K562 (cell line): Measurements from ENCODE around the gene MED28. TPM values are rescaled to one million over a fixed set of nuclear protein-coding genes. Genes with fewer than 3 reads are reported as not detected.

Source experiments
- RBBP5 ChIP-seq: fragments of 200-600 bp; sonication (generic); IDR thresholded peaks from 2 replicates; pipeline ENCODE4 v1.6.1; 2012; ENCODE audit warnings: borderline replicate concordance, mild to moderate bottlenecking, low read length, control low read depth, inconsistent platforms; ENCODE audit not compliant: insufficient read depth, poor library complexity, severe bottlenecking
- polyA plus RNA-seq, 8 experiments: library from polyadenylated mRNA; depleted of rRNA in 4 of 8; stranded (reverse) in 5 of 8; unstranded in 3 of 8; fragments of >200 nt; fragmentation: Nextera tagmentation in 2 of 8; fragmentation: Illumina TruSeq in 1 of 8; extraction: Ambion mirVana in 2 of 8; extraction: Trizol in 1 of 8; gene quantifications; 2 replicates each; pipeline versions ENCODE4 v1.2.1 to v1.2.3, GENCODE V29; 2011 to 2014; ENCODE audit warnings: inconsistent platforms in 1 of 8, missing spikeins in 1 of 8
- total RNA-seq, 7 experiments: library from RNA; depleted of rRNA in 6 of 7; stranded (reverse); fragments of >200 nt in 6 of 7; fragmentation: Illumina TruSeq in 2 of 7; extraction: Trizol in 2 of 7; gene quantifications; 2 replicates each; pipeline versions ENCODE4 v1.2.1 to v1.2.3, GENCODE V29; 2011 to 2021; ENCODE audit warnings: low replicate concordance in 1 of 7
- TF ChIP-seq, protein P1 (sequence below): fragments of 250-450 bp; sonication (Bioruptor Pico); IDR thresholded peaks from 2 replicates; pipeline ENCODE4 v1.4.0; 2020

The MED28 gene
- total and polyA plus RNA-seq, 9 of the 15 experiments (the other 6 are each of a cell fraction or from before 2014, with no cell fraction given), result 15.5 to 93.8 (median 50.5) TPM

- TF ChIP-seq, protein P1, sequence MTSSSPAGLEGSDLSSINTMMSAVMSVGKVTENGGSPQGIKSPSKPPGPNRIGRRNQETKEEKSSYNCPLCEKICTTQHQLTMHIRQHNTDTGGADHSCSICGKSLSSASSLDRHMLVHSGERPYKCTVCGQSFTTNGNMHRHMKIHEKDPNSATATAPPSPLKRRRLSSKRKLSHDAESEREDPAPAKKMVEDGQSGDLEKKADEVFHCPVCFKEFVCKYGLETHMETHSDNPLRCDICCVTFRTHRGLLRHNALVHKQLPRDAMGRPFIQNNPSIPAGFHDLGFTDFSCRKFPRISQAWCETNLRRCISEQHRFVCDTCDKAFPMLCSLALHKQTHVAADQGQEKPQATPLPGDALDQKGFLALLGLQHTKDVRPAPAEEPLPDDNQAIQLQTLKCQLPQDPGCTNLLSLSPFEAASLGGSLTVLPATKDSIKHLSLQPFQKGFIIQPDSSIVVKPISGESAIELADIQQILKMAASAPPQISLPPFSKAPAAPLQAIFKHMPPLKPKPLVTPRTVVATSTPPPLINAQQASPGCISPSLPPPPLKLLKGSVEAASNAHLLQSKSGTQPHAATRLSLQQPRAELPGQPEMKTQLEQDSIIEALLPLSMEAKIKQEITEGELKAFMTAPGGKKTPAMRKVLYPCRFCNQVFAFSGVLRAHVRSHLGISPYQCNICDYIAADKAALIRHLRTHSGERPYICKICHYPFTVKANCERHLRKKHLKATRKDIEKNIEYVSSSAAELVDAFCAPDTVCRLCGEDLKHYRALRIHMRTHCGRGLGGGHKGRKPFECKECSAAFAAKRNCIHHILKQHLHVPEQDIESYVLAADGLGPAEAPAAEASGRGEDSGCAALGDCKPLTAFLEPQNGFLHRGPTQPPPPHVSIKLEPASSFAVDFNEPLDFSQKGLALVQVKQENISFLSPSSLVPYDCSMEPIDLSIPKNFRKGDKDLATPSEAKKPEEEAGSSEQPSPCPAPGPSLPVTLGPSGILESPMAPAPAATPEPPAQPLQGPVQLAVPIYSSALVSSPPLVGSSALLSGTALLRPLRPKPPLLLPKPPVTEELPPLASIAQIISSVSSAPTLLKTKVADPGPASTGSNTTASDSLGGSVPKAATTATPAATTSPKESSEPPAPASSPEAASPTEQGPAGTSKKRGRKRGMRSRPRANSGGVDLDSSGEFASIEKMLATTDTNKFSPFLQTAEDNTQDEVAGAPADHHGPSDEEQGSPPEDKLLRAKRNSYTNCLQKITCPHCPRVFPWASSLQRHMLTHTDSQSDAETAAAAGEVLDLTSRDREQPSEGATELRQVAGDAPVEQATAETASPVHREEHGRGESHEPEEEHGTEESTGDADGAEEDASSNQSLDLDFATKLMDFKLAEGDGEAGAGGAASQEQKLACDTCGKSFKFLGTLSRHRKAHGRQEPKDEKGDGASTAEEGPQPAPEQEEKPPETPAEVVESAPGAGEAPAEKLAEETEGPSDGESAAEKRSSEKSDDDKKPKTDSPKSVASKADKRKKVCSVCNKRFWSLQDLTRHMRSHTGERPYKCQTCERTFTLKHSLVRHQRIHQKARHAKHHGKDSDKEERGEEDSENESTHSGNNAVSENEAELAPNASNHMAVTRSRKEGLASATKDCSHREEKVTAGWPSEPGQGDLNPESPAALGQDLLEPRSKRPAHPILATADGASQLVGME (CRISPR knock-in tag), result no peak
- TF ChIP-seq RBBP5, result no peak
- TF ChIP-seq, all 486 proteins: peak for 112
Observed at GRCh38 chr4:17614416-17615299, at the start of gene MED28 (continued).
